SK-N-SH (cell line): ENCODE results near the gene WDR93. TPM values are rescaled to one million over a fixed set of nuclear protein-coding genes. Genes with fewer than 3 reads are reported as not detected.

Experiments
- CTCF ChIA-PET: fragments of 300-600, 350-600 bp; formaldehyde crosslinking; extraction: SDS; loops from one replicate; lab custom pipeline; 2021; lab: Yijun Ruan, JAX
- POLR2A ChIA-PET: fragments of 350-600 bp; sonication (Branson Sonifier 250); formaldehyde crosslinking; extraction: SDS; loops from one replicate; lab custom pipeline; 2020; ENCODE audit warnings: antibody characterized with exemption, inconsistent platforms; lab: Yijun Ruan, JAX
- DNase-seq: peaks from one replicate; pipeline ENCODE4 v3.0.0; 2012
- H2AFZ ChIP-seq: fragments of 200-600 bp; sonication (generic); 2 replicates; pipeline ENCODE4 v1.8.1; 2016; ENCODE audit warnings: antibody characterized with exemption, mild to moderate bottlenecking, low read depth
- H3F3A ChIP-seq: fragments of 200-600 bp; sonication (generic); replicated peaks from 2 replicates; pipeline ENCODE3; 2016; ENCODE audit warnings: antibody characterized with exemption, mild to moderate bottlenecking; ENCODE audit not compliant: insufficient read depth
- H3K27ac ChIP-seq, 2 experiments: fragments of 200-500 bp in 1 of 2; fragments of 200-600 bp in 1 of 2; sonication (Bioruptor generic) in 1 of 2; sonication (generic), shearing (Covaris generic) in 1 of 2; 2 replicates each; pipeline versions ENCODE4 v1.5.1 to v1.6.1; 2014 to 2016; ENCODE audit warnings: low read depth in 2 of 2, inconsistent platforms in 1 of 2, low read length in 1 of 2, mild to moderate bottlenecking in 1 of 2, mixed read lengths in 1 of 2
- H3K27me3 ChIP-seq: fragments of 200-600 bp; sonication (generic), shearing (Covaris generic); 2 replicates; pipeline ENCODE4 v1.6.1; 2016; ENCODE audit warnings: mixed run types; ENCODE audit not compliant: insufficient read depth
- H3K36me3 ChIP-seq, 2 experiments: fragments of 200-500 bp in 1 of 2; fragments of 200-600 bp in 1 of 2; sonication (Bioruptor generic) in 1 of 2; sonication (generic) in 1 of 2; replicated peaks in 1 of 2; 2 replicates each; pipeline versions ENCODE3 to v1.5.1; 2014 to 2016; ENCODE audit warnings: low read length in 1 of 2, mild to moderate bottlenecking in 1 of 2; ENCODE audit not compliant: insufficient read depth in 2 of 2, control insufficient read depth in 1 of 2
- H3K4me1 ChIP-seq, 2 experiments: fragments of 200-500 bp in 1 of 2; fragments of 200-600 bp in 1 of 2; sonication (Bioruptor generic) in 1 of 2; sonication (generic), shearing (Covaris generic) in 1 of 2; 2 replicates each; pipeline versions ENCODE4 v1.5.1 to v1.6.1; 2014 to 2016; ENCODE audit warnings: low read depth in 1 of 2, low read length in 1 of 2, mixed run types in 1 of 2; ENCODE audit not compliant: insufficient read depth in 2 of 2, control insufficient read depth in 1 of 2
- H3K4me2 ChIP-seq: fragments of 200-600 bp; sonication (generic), shearing (Covaris generic); 2 replicates; pipeline ENCODE4 v1.6.1; 2017; ENCODE audit warnings: mixed run types
- H3K4me3 ChIP-seq, 2 experiments: fragments of 200-500 bp in 1 of 2; fragments of 200-600 bp in 1 of 2; sonication (Bioruptor generic) in 1 of 2; sonication (generic), shearing (Covaris generic) in 1 of 2; 2 replicates each; pipeline versions ENCODE4 v1.5.1 to v1.8.1; 2014 to 2016; ENCODE audit warnings: low read depth in 2 of 2, inconsistent platforms in 1 of 2, low read length in 1 of 2, mild to moderate bottlenecking in 1 of 2, mixed read lengths in 1 of 2, moderate library complexity in 1 of 2
- H3K79me2 ChIP-seq: fragments of 200-600 bp; sonication (generic); 2 replicates; pipeline ENCODE4 v1.8.1; 2017; ENCODE audit warnings: mild to moderate bottlenecking; ENCODE audit not compliant: insufficient read depth
- H3K9ac ChIP-seq: fragments of 200-600 bp; sonication (generic); 2 replicates; pipeline ENCODE4 v1.6.1; 2017; ENCODE audit warnings: mixed run types
- H3K9me2 ChIP-seq: fragments of 200-600 bp; sonication (generic); 2 replicates; pipeline ENCODE4 v1.6.1; 2017; ENCODE audit warnings: mixed run types
- H3K9me3 ChIP-seq: fragments of 200-600 bp; sonication (generic); 2 replicates; pipeline ENCODE4 v1.6.1; 2017; ENCODE audit warnings: mixed run types, mild to moderate bottlenecking, moderate library complexity
- H4K20me1 ChIP-seq: fragments of 200-600 bp; sonication (generic); 2 replicates; pipeline ENCODE4 v1.6.1; 2017; ENCODE audit warnings: mild to moderate bottlenecking, mixed run types; ENCODE audit not compliant: insufficient read depth
- CHD2 ChIP-seq: fragments of 150-350 bp; IDR thresholded peaks from 2 replicates; pipeline ENCODE4 v1.6.1; 2018; ENCODE audit warnings: low read length; ENCODE audit not compliant: partially characterized antibody
- ELF1 ChIP-seq: IDR thresholded peaks from 2 replicates; pipeline ENCODE4 v1.4.0; 2012
- EP300 ChIP-seq, 2 experiments: IDR thresholded peaks; 2 replicates each; pipeline versions ENCODE4 v1.4.0 to v1.6.1; 2012; ENCODE audit warnings: borderline replicate concordance in 1 of 2, low read depth in 1 of 2, low read length in 1 of 2
- FOSL2 ChIP-seq: IDR thresholded peaks from 2 replicates; pipeline ENCODE4 v1.4.0; 2012; ENCODE audit warnings: low read depth, mild to moderate bottlenecking, moderate library complexity, borderline replicate concordance
- FOXJ3 ChIP-seq: sonication (generic); formaldehyde crosslinking; IDR thresholded peaks from 2 replicates; pipeline ENCODE4 v1.5.1; 2020; ENCODE audit warnings: mild to moderate bottlenecking, missing genetic modification reagents
- FOXM1 ChIP-seq: IDR thresholded peaks from 2 replicates; pipeline ENCODE4 v1.4.0; 2012; ENCODE audit warnings: low read depth, mild to moderate bottlenecking
- IRF3 ChIP-seq: fragments of 150-350 bp; IDR thresholded peaks from 2 replicates; pipeline ENCODE4 v1.6.1; 2016; ENCODE audit warnings: mild to moderate bottlenecking, low read depth, low read length
- NFIC ChIP-seq: IDR thresholded peaks from 2 replicates; pipeline ENCODE4 v1.4.0; 2012; ENCODE audit warnings: borderline replicate concordance
- POLR2AphosphoS5 ChIP-seq: IDR thresholded peaks from 2 replicates; pipeline ENCODE4 v1.6.1; 2012; ENCODE audit warnings: low read depth, low read length
- RAD21 ChIP-seq: IDR thresholded peaks from 2 replicates; pipeline ENCODE4 v1.6.1; 2012; ENCODE audit warnings: mild to moderate bottlenecking, low read length
- RFX5 ChIP-seq: IDR thresholded peaks from 2 replicates; pipeline ENCODE4 v1.6.1; 2012; ENCODE audit warnings: mild to moderate bottlenecking, improper control_type of control experiment, low read length
- TCF12 ChIP-seq: IDR thresholded peaks from 2 replicates; pipeline ENCODE4 v1.4.0; 2012
- TEAD4 ChIP-seq: IDR thresholded peaks from 2 replicates; pipeline ENCODE4 v1.4.0; 2012; ENCODE audit warnings: mild to moderate bottlenecking, borderline replicate concordance; ENCODE audit not compliant: insufficient read depth
- YY1 ChIP-seq: IDR thresholded peaks from 2 replicates; pipeline ENCODE4 v1.4.0; 2012; ENCODE audit warnings: low read depth, mild to moderate bottlenecking
- ZBTB33 ChIP-seq: IDR thresholded peaks from 2 replicates; pipeline ENCODE4 v1.4.0; 2012; ENCODE audit warnings: low read depth, borderline replicate concordance
- WGBS: methylation state at CpG from one replicate; pipeline ENCODE4 v1.1.6; 2017; ENCODE audit warnings: low lambda C conversion rate; 5-methylcytosine and 5-hydroxymethylcytosine counted together
- polyA plus RNA-seq, 3 experiments: library from polyadenylated mRNA; depleted of rRNA; stranded (reverse); fragments of >200 nt; gene quantifications; 2 replicates each; pipeline ENCODE4 v1.2.3, GENCODE V29; 2012
- TF ChIP-seq, protein P1 (sequence below): IDR thresholded peaks from 2 replicates; pipeline ENCODE4 v1.6.1; 2012; ENCODE audit warnings: mild to moderate bottlenecking, low read depth, low read length, moderate library complexity

The WDR93 gene
- polyA plus RNA-seq, 1 of the 3 experiments (the other 2 are of a cell fraction), result 0.35 TPM

DNA sequence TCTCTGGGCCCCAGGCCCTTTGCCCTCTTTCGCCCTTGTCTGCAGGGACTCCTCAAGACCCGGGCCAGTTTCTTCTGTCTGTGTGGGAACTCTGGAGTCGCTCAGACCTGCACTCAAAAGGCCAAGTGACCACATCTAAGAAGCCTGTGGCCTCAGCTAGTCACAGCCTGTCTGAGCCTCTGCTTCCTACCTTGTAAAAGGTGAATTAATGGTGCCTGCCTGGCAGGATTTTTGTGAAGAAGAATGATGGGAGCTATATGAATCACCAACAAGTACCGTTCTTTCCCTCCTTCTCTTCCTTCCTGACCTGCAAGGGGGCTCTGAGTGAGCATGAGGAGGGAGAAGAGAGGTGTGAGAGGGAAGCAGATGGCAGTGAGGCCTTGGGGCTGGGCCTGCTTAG is 18.9 kb upstream of the WDR93 start:
- H3K36me3 ChIP-seq, result no peaks in the 10 kb centered on the region

More for the DNA sequence above, 18.9 kb upstream of the WDR93 start:
- no peak overlapping the region for H3K9ac ChIP-seq
- no peak overlapping the region for H3K4me3 ChIP-seq
- POLR2A ChIA-PET, result no interaction called here
- no peaks in the 10 kb centered on the region for H3F3A ChIP-seq
- H3K4me1 ChIP-seq, result peaks cover 0 to 22% of the 10 kb centered on the region in 2 experiments; a peak in 1 of 4 replicates
- no peaks in the 10 kb centered on the region for H3K9me2 ChIP-seq
- no peak for DNase-seq
- H3K9me3 ChIP-seq, result no peaks in the 10 kb centered on the region
- WGBS, result 47% methylated on average over 2 of the region's 4 CpGs
- H3K27ac ChIP-seq, result no peak overlapping the region
- no peak overlapping the region for H3K4me2 ChIP-seq
- CTCF ChIA-PET, result interaction anchor here (0.8 to 5.4 kb wide), 7 partner anchors 10 to 45 kb away, joined by 3 to 36 read pairs (median 5); partner anchors contain the start of genes PEX11A and WDR93
- H2AFZ ChIP-seq, result no peak overlapping the region
- no peaks in the 10 kb centered on the region for H3K79me2 ChIP-seq
- no peaks in the 10 kb centered on the region for H4K20me1 ChIP-seq
- TF ChIP-seq FOSL2 (no peak), NFIC (no peak), RAD21 (no peak), YY1 (no peak), FOXJ3 (no peak), TCF12 (no peak), POLR2AphosphoS5 (no peak), CHD2 (no peak), IRF3 (no peak), RFX5 (no peak), EP300 (IDR thresholded peaks at IDR 0.05; ENCODE audit: borderline replicate concordance in 1 of 2, low read depth in 1 of 2, low read length in 1 of 2) (no peak), FOXM1 (no peak), ZBTB33 (no peak), ELF1 (no peak), TEAD4 (no peak)
- TF ChIP-seq, protein P1, sequence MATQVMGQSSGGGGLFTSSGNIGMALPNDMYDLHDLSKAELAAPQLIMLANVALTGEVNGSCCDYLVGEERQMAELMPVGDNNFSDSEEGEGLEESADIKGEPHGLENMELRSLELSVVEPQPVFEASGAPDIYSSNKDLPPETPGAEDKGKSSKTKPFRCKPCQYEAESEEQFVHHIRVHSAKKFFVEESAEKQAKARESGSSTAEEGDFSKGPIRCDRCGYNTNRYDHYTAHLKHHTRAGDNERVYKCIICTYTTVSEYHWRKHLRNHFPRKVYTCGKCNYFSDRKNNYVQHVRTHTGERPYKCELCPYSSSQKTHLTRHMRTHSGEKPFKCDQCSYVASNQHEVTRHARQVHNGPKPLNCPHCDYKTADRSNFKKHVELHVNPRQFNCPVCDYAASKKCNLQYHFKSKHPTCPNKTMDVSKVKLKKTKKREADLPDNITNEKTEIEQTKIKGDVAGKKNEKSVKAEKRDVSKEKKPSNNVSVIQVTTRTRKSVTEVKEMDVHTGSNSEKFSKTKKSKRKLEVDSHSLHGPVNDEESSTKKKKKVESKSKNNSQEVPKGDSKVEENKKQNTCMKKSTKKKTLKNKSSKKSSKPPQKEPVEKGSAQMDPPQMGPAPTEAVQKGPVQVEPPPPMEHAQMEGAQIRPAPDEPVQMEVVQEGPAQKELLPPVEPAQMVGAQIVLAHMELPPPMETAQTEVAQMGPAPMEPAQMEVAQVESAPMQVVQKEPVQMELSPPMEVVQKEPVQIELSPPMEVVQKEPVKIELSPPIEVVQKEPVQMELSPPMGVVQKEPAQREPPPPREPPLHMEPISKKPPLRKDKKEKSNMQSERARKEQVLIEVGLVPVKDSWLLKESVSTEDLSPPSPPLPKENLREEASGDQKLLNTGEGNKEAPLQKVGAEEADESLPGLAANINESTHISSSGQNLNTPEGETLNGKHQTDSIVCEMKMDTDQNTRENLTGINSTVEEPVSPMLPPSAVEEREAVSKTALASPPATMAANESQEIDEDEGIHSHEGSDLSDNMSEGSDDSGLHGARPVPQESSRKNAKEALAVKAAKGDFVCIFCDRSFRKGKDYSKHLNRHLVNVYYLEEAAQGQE, result no peak
- no peaks in the 10 kb centered on the region for H3K27me3 ChIP-seq
